GM23338 (cell line): Measurements from ENCODE around the gene FAM168A. TPM values are rescaled to one million over a fixed set of nuclear protein-coding genes. Genes with fewer than 3 reads are reported as not detected.

Experiments used
- ATAC-seq: fragments of 200-7000 bp; cut with Tn5 transposase; 3 replicates; pipeline ENCODE4 v1.9.1; 2020
- DNase-seq: peaks from one replicate; pipeline ENCODE4 v3.0.0-alpha.2; 2015; ENCODE audit warnings: low spot score
- H2AFZ ChIP-seq: fragments of 200-600 bp; sonication (generic); 2 replicates; pipeline ENCODE4 v1.8.0; 2016; ENCODE audit warnings: antibody characterized with exemption, mild to moderate bottlenecking, moderate library complexity
- H3F3A ChIP-seq: fragments of 200-600 bp; sonication (generic); replicated peaks from 2 replicates; pipeline ENCODE4 v1.8.0; 2017; ENCODE audit warnings: antibody characterized with exemption, mixed run types, low read depth
- H3K27ac ChIP-seq: fragments of 200-600 bp; sonication (generic); 2 replicates; pipeline ENCODE4 v1.6.1; 2016; ENCODE audit warnings: low read depth
- H3K27me3 ChIP-seq: fragments of 200-600 bp; sonication (generic); 2 replicates; pipeline ENCODE4 v1.8.0; 2016; ENCODE audit warnings: mild to moderate bottlenecking, mixed run types, moderate library complexity; ENCODE audit not compliant: insufficient read depth
- H3K36me3 ChIP-seq: fragments of 200-600 bp; sonication (generic); 2 replicates; pipeline ENCODE4 v1.8.0; 2016; ENCODE audit warnings: mild to moderate bottlenecking; ENCODE audit not compliant: insufficient read depth
- H3K4me1 ChIP-seq: fragments of 200-600 bp; sonication (generic); 2 replicates; pipeline ENCODE4 v1.8.0; 2016; ENCODE audit warnings: mild to moderate bottlenecking, moderate library complexity; ENCODE audit not compliant: insufficient read depth
- H3K4me2 ChIP-seq: fragments of 200-600 bp; sonication (generic); 2 replicates; pipeline ENCODE4 v1.7.1; 2017; ENCODE audit warnings: mixed run types
- H3K4me3 ChIP-seq: fragments of 200-600 bp; sonication (generic); 2 replicates; pipeline ENCODE4 v1.6.1; 2016; ENCODE audit warnings: mixed run types
- H3K79me2 ChIP-seq: fragments of 200-600 bp; sonication (generic); replicated peaks from 2 replicates; pipeline ENCODE4 v1.8.0; 2017; ENCODE audit warnings: mild to moderate bottlenecking; ENCODE audit not compliant: insufficient read depth
- H3K9me2 ChIP-seq: fragments of 200-600 bp; sonication (generic); 2 replicates; pipeline ENCODE4 v1.8.0; 2017; ENCODE audit not compliant: insufficient read depth
- H4K20me1 ChIP-seq: fragments of 200-600 bp; sonication (generic); replicated peaks from 2 replicates; pipeline ENCODE4 v1.8.0; 2017; ENCODE audit warnings: mild to moderate bottlenecking; ENCODE audit not compliant: insufficient read depth
- H3K27ac Mint-ChIP-seq: 2 replicates; pipeline ENCODE4 v1.8.0; 2020; ENCODE audit warnings: inconsistent platforms, mild to moderate bottlenecking, moderate library complexity, mixed read lengths
- H3K27me3 Mint-ChIP-seq: 3 replicates; pipeline ENCODE4 v1.8.0; 2022; ENCODE audit warnings: low read depth, mild to moderate bottlenecking, moderate library complexity, mixed read lengths, inconsistent platforms; ENCODE audit not compliant: insufficient read depth, poor library complexity
- H3K36me3 Mint-ChIP-seq: 3 replicates; pipeline ENCODE4 v1.8.0; 2021; ENCODE audit warnings: low read depth, mild to moderate bottlenecking, inconsistent platforms, moderate library complexity, mixed read lengths
- H3K4me1 Mint-ChIP-seq: 3 replicates; pipeline ENCODE4 v1.8.0; 2020; ENCODE audit warnings: mild to moderate bottlenecking, inconsistent platforms, mixed read lengths
- H3K4me3 Mint-ChIP-seq: 3 replicates; pipeline ENCODE4 v1.8.0; 2021; ENCODE audit warnings: moderate library complexity, mild to moderate bottlenecking, inconsistent platforms, mixed read lengths
- H3K9me3 Mint-ChIP-seq: 3 replicates; pipeline ENCODE4 v1.8.0; 2020; ENCODE audit warnings: moderate library complexity, mild to moderate bottlenecking, inconsistent platforms, mixed read lengths
- CREB1 ChIP-seq: fragments of 250-450 bp; sonication (Bioruptor Pico); IDR thresholded peaks from 2 replicates; pipeline ENCODE4 v1.5.0; 2020; ENCODE audit warnings: low read depth, mild to moderate bottlenecking, moderate library complexity
- EZH2 ChIP-seq: fragments of 200-600 bp; sonication (generic); IDR thresholded peaks from one replicate; pipeline ENCODE4 v1.8.0; 2017; ENCODE audit warnings: antibody characterized with exemption, mild to moderate bottlenecking, low read depth; ENCODE audit not compliant: unreplicated experiment
- EZH2phosphoT487 ChIP-seq: fragments of 200-600 bp; sonication (generic); IDR thresholded peaks from one replicate; pipeline ENCODE4 v1.8.1; 2018; ENCODE audit warnings: antibody characterized with exemption; ENCODE audit not compliant: unreplicated experiment
- JUNB ChIP-seq: IDR thresholded peaks from one replicate; pipeline ENCODE4 v1.6.1; 2016; ENCODE audit warnings: antibody characterized with exemption; ENCODE audit not compliant: unreplicated experiment
- NANOG ChIP-seq: IDR thresholded peaks from 2 replicates; pipeline ENCODE4 v1.6.1; 2016; ENCODE audit warnings: antibody characterized with exemption, borderline replicate concordance
- POLR2AphosphoS5 ChIP-seq: IDR thresholded peaks from 2 replicates; pipeline ENCODE4 v1.6.1; 2016; ENCODE audit warnings: antibody characterized with exemption, low read depth
- STAT1 ChIP-seq: IDR thresholded peaks from one replicate; pipeline ENCODE4 v1.6.1; 2016; ENCODE audit warnings: antibody characterized with exemption; ENCODE audit not compliant: unreplicated experiment
- ZNF114 ChIP-seq: fragments of 250-450 bp; sonication (Bioruptor Pico); IDR thresholded peaks from 2 replicates; pipeline ENCODE4 v1.5.0; 2020; ENCODE audit warnings: mild to moderate bottlenecking, moderate library complexity
- ZNF331 ChIP-seq: fragments of 250-450 bp; sonication (Bioruptor Pico); IDR thresholded peaks from 2 replicates; pipeline ENCODE4 v1.5.0; 2020; ENCODE audit warnings: low read depth, mild to moderate bottlenecking, moderate library complexity
- polyA plus RNA-seq: library from polyadenylated mRNA; unstranded; fragments of >200 nt; fragmentation: Nextera tagmentation; extraction: Ambion mirVana; gene quantifications from 2 replicates; pipeline ENCODE4 v1.2.1, GENCODE V29; 2016
- total RNA-seq: library from RNA; depleted of rRNA; stranded (reverse); fragments of >200 nt; shearing (Covaris generic); gene quantifications from 2 replicates; pipeline ENCODE4 v1.2.3, GENCODE V29; 2014
- TF ChIP-seq, protein P1 (sequence below): IDR thresholded peaks from 2 replicates; pipeline ENCODE4 v1.6.1; 2016; ENCODE audit warnings: antibody characterized with exemption
- TF ChIP-seq, protein P2 (sequence below): fragments of 250-450 bp; sonication (Bioruptor Pico); IDR thresholded peaks from 2 replicates; pipeline ENCODE4 v1.5.0; 2020; ENCODE audit warnings: mild to moderate bottlenecking, moderate library complexity
- TF ChIP-seq, protein P3 (sequence below): IDR thresholded peaks from one replicate; pipeline ENCODE4 v1.6.1; 2018; ENCODE audit warnings: antibody characterized with exemption; ENCODE audit not compliant: unreplicated experiment
- TF ChIP-seq, protein P4 (sequence below), 2 experiments: fragments of 200-600 bp in 1 of 2; sonication (generic) in 1 of 2; conservative IDR thresholded peaks; 2 replicates each; pipeline versions ENCODE4 v1.5.1 to v1.6.1; 2016 to 2017; ENCODE audit warnings: antibody characterized with exemption in 2 of 2, low read depth in 2 of 2, mild to moderate bottlenecking in 2 of 2, moderate library complexity in 1 of 2

FAM168A gene
- total and polyA plus RNA-seq, 2 experiments from 2014 or later, result 8.0 to 20.3 TPM

DNA sequence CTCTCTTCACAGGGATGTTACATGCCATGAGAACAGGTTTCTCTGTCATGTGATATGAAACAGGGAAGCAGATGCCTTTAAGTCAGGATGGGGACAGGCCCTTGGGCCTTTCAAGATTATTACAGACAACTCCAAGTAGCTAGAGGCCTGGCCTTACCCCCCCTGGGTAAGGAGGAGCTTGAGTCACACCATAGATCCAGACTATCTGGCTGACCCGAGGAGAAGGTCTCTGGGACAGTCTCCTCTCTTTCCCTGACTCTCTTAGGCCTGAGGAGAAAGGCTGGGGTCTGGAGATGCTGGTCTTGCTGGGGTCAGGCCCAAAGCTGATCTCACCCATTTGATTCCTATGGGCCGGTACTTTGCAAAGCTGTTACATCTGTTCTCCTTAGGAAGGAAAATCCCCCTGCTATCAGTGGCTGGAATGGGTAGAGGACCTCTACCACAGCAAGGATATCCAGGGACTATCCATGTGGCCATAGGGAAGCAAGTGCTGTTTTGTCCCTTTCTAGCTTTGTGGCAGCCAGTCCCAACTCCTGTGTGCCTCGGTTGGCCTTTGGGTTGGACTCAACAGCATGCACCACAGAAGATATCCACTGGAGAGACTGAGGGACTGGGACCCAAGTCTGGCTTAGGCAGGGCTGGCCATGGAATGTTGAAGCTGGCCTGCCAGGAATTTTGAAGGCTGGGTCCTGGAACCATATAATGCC lies 196.5 kb downstream of the FAM168A start:
- H3K4me1 Mint-ChIP-seq, result peaks cover 5% of the 10 kb centered on the region
- no peaks in the 10 kb centered on the region for H3K36me3 ChIP-seq
- no peak overlapping the region for H3K4me3 Mint-ChIP-seq
- TF ChIP-seq EZH2 (no peak), CREB1 (CRISPR knock-in tag) (no peak), ZNF331 (no peak), JUNB (no peak), NANOG (no peak), POLR2AphosphoS5 (no peak), EZH2phosphoT487 (no peak), STAT1 (no peak), ZNF114 (no peak)
- TF ChIP-seq, protein P1, sequence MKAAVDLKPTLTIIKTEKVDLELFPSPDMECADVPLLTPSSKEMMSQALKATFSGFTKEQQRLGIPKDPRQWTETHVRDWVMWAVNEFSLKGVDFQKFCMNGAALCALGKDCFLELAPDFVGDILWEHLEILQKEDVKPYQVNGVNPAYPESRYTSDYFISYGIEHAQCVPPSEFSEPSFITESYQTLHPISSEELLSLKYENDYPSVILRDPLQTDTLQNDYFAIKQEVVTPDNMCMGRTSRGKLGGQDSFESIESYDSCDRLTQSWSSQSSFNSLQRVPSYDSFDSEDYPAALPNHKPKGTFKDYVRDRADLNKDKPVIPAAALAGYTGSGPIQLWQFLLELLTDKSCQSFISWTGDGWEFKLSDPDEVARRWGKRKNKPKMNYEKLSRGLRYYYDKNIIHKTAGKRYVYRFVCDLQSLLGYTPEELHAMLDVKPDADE, result no peak
- TF ChIP-seq, protein P2, sequence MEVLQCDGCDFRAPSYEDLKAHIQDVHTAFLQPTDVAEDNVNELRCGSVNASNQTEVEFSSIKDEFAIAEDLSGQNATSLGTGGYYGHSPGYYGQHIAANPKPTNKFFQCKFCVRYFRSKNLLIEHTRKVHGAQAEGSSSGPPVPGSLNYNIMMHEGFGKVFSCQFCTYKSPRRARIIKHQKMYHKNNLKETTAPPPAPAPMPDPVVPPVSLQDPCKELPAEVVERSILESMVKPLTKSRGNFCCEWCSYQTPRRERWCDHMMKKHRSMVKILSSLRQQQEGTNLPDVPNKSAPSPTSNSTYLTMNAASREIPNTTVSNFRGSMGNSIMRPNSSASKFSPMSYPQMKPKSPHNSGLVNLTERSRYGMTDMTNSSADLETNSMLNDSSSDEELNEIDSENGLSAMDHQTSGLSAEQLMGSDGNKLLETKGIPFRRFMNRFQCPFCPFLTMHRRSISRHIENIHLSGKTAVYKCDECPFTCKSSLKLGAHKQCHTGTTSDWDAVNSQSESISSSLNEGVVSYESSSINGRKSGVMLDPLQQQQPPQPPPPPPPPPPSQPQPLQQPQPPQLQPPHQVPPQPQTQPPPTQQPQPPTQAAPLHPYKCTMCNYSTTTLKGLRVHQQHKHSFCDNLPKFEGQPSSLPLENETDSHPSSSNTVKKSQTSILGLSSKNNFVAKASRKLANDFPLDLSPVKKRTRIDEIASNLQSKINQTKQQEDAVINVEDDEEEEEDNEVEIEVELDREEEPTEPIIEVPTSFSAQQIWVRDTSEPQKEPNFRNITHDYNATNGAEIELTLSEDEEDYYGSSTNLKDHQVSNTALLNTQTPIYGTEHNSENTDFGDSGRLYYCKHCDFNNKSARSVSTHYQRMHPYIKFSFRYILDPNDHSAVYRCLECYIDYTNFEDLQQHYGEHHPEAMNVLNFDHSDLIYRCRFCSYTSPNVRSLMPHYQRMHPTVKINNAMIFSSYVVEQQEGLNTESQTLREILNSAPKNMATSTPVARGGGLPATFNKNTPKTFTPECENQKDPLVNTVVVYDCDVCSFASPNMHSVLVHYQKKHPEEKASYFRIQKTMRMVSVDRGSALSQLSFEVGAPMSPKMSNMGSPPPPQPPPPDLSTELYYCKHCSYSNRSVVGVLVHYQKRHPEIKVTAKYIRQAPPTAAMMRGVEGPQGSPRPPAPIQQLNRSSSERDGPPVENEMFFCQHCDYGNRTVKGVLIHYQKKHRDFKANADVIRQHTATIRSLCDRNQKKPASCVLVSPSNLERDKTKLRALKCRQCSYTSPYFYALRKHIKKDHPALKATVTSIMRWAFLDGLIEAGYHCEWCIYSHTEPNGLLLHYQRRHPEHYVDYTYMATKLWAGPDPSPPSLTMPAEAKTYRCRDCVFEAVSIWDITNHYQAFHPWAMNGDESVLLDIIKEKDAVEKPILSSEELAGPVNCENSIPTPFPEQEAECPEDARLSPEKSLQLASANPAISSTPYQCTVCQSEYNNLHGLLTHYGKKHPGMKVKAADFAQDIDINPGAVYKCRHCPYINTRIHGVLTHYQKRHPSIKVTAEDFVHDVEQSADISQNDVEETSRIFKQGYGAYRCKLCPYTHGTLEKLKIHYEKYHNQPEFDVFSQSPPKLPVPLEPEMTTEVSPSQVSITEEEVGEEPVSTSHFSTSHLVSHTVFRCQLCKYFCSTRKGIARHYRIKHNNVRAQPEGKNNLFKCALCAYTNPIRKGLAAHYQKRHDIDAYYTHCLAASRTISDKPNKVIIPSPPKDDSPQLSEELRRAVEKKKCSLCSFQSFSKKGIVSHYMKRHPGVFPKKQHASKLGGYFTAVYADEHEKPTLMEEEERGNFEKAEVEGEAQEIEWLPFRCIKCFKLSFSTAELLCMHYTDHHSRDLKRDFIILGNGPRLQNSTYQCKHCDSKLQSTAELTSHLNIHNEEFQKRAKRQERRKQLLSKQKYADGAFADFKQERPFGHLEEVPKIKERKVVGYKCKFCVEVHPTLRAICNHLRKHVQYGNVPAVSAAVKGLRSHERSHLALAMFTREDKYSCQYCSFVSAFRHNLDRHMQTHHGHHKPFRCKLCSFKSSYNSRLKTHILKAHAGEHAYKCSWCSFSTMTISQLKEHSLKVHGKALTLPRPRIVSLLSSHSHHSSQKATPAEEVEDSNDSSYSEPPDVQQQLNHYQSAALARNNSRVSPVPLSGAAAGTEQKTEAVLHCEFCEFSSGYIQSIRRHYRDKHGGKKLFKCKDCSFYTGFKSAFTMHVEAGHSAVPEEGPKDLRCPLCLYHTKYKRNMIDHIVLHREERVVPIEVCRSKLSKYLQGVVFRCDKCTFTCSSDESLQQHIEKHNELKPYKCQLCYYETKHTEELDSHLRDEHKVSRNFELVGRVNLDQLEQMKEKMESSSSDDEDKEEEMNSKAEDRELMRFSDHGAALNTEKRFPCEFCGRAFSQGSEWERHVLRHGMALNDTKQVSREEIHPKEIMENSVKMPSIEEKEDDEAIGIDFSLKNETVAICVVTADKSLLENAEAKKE (CRISPR knock-in tag), result no peak
- TF ChIP-seq, protein P3, sequence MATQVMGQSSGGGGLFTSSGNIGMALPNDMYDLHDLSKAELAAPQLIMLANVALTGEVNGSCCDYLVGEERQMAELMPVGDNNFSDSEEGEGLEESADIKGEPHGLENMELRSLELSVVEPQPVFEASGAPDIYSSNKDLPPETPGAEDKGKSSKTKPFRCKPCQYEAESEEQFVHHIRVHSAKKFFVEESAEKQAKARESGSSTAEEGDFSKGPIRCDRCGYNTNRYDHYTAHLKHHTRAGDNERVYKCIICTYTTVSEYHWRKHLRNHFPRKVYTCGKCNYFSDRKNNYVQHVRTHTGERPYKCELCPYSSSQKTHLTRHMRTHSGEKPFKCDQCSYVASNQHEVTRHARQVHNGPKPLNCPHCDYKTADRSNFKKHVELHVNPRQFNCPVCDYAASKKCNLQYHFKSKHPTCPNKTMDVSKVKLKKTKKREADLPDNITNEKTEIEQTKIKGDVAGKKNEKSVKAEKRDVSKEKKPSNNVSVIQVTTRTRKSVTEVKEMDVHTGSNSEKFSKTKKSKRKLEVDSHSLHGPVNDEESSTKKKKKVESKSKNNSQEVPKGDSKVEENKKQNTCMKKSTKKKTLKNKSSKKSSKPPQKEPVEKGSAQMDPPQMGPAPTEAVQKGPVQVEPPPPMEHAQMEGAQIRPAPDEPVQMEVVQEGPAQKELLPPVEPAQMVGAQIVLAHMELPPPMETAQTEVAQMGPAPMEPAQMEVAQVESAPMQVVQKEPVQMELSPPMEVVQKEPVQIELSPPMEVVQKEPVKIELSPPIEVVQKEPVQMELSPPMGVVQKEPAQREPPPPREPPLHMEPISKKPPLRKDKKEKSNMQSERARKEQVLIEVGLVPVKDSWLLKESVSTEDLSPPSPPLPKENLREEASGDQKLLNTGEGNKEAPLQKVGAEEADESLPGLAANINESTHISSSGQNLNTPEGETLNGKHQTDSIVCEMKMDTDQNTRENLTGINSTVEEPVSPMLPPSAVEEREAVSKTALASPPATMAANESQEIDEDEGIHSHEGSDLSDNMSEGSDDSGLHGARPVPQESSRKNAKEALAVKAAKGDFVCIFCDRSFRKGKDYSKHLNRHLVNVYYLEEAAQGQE, result no peak
- TF ChIP-seq, protein P4, sequence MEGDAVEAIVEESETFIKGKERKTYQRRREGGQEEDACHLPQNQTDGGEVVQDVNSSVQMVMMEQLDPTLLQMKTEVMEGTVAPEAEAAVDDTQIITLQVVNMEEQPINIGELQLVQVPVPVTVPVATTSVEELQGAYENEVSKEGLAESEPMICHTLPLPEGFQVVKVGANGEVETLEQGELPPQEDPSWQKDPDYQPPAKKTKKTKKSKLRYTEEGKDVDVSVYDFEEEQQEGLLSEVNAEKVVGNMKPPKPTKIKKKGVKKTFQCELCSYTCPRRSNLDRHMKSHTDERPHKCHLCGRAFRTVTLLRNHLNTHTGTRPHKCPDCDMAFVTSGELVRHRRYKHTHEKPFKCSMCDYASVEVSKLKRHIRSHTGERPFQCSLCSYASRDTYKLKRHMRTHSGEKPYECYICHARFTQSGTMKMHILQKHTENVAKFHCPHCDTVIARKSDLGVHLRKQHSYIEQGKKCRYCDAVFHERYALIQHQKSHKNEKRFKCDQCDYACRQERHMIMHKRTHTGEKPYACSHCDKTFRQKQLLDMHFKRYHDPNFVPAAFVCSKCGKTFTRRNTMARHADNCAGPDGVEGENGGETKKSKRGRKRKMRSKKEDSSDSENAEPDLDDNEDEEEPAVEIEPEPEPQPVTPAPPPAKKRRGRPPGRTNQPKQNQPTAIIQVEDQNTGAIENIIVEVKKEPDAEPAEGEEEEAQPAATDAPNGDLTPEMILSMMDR (conservative IDR thresholded peaks at IDR 0.05; ENCODE audit: low read depth in 2 of 2), result no peak
- H3K9me3 Mint-ChIP-seq, result no peaks in the 10 kb centered on the region; the same call in 2 of the 3 replicates
- no peak overlapping the region for H3K4me3 ChIP-seq
- H3K27me3 ChIP-seq, result no peaks in the 10 kb centered on the region
- no peak overlapping the region for H3K4me2 ChIP-seq
- H3F3A ChIP-seq, result 0 out of 2 replicates have a peak, but pooled peaks cover 2% of the 10 kb centered on the region
- no peak overlapping the region for H3K27ac ChIP-seq
- 0 out of 2 replicates have a peak overlapping the region, but pooled peaks have one; percentile 16 for H3K27ac Mint-ChIP-seq
- DNase-seq, result no peak
- no peaks in the 10 kb centered on the region for H3K9me2 ChIP-seq
- no peaks in the 10 kb centered on the region for H3K4me1 ChIP-seq
- ATAC-seq, result no peak
- no peaks in the 10 kb centered on the region; the same call in 1 of the 2 replicates for H4K20me1 ChIP-seq
- peaks cover 2% of the 10 kb centered on the region for H3K27me3 Mint-ChIP-seq
- H3K79me2 ChIP-seq, result no peaks in the 10 kb centered on the region
- H3K36me3 Mint-ChIP-seq, result no peaks in the 10 kb centered on the region
- no peak overlapping the region for H2AFZ ChIP-seq
